ENCODE data around the gene CCSER1. TPM values are rescaled to one million over a fixed set of nuclear protein-coding genes. Genes with fewer than 3 reads are reported as not detected.

Gene CCSER1
- total RNA-seq, 2 experiments from 2014 or later: not detected

DNA sequence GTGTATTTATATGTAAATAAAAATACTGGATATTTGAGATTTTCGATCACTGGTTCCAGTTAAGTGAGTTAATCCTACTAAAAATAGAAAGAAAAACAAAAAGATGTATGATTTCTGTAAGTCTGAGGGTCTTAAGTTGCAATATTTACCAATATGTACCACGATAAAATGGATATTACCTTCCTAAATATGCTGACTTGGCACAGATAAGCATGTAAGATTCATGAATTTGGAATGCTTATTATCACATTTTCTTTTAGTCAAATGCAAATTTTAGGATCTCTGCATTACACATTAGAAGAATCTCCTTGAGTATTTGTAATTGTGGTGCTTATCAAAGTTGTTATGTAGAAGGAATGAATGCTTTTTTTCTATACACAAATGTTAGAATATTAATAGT lies 1158.3 kb downstream of the CCSER1 start:
- Histone ChIP-seq H3K79me2 (ENCODE audit: insufficient read depth, low read depth, low read length) (no peaks in the 10 kb centered on the region), H3K27ac (ENCODE audit: low read depth, low read length, poor library complexity, severe bottlenecking) (no peak overlapping the region), H3K36me3 (ENCODE audit: insufficient read depth, low read length) (no peaks in the 10 kb centered on the region), H3K4me2 (ENCODE audit: low read length) (no peak overlapping the region), H3K4me1 (ENCODE audit: insufficient read depth, low read length, poor library complexity, severe bottlenecking) (no peaks in the 10 kb centered on the region), H3K4me3 (ENCODE audit: low read depth, low read length, poor library complexity, severe bottlenecking) (no peak overlapping the region), H3K9me3 (ENCODE audit: low read length) (no peaks in the 10 kb centered on the region), H2AFZ (ENCODE audit: low read length) (no peak overlapping the region), H3K9me2 (ENCODE audit: insufficient read depth, low read length) (no peaks in the 10 kb centered on the region), H4K20me1 (ENCODE audit: insufficient read depth, low read length) (no peaks in the 10 kb centered on the region)
- BruUV-seq (replicated peaks): no TSS peak
- no peak for DNase-seq (ENCODE audit: low spot score)
- TF ChIP-seq, protein P1, sequence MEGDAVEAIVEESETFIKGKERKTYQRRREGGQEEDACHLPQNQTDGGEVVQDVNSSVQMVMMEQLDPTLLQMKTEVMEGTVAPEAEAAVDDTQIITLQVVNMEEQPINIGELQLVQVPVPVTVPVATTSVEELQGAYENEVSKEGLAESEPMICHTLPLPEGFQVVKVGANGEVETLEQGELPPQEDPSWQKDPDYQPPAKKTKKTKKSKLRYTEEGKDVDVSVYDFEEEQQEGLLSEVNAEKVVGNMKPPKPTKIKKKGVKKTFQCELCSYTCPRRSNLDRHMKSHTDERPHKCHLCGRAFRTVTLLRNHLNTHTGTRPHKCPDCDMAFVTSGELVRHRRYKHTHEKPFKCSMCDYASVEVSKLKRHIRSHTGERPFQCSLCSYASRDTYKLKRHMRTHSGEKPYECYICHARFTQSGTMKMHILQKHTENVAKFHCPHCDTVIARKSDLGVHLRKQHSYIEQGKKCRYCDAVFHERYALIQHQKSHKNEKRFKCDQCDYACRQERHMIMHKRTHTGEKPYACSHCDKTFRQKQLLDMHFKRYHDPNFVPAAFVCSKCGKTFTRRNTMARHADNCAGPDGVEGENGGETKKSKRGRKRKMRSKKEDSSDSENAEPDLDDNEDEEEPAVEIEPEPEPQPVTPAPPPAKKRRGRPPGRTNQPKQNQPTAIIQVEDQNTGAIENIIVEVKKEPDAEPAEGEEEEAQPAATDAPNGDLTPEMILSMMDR (conservative IDR thresholded peaks at IDR 0.05; ENCODE audit: low read length): no peak
- no peak for TF ChIP-seq EZH2phosphoT487 (IDR thresholded peaks at IDR 0.05; ENCODE audit: borderline replicate concordance, low read depth, low read length)
- CTCF ChIA-PET (ENCODE audit: unreplicated experiment): no interaction called here
- intact Hi-C loops (cut with micrococcal nuclease; ENCODE audit: unreplicated experiment): no loop called here
- POLR2A ChIA-PET: no interaction called here

GRCh38 chr4:91288702-91289311 lies 1161.6 kb downstream of the CCSER1 start:
- ChIA-PET CTCF (ENCODE audit: unreplicated experiment) (no interaction called here), POLR2A (no interaction called here)
- Histone ChIP-seq H3K4me3 (ENCODE audit: low read depth, low read length, poor library complexity, severe bottlenecking) (no peak overlapping the region), H3K4me1 (ENCODE audit: insufficient read depth, low read length, poor library complexity, severe bottlenecking) (no peaks in the 10 kb centered on the region), H3K4me2 (ENCODE audit: low read length) (no peak overlapping the region), H3K79me2 (ENCODE audit: insufficient read depth, low read depth, low read length) (no peaks in the 10 kb centered on the region), H2AFZ (ENCODE audit: low read length) (no peak overlapping the region), H3K27ac (ENCODE audit: low read depth, low read length, poor library complexity, severe bottlenecking) (no peak overlapping the region), H3K9me2 (ENCODE audit: insufficient read depth, low read length) (no peaks in the 10 kb centered on the region), H4K20me1 (ENCODE audit: insufficient read depth, low read length) (no peaks in the 10 kb centered on the region), H3K9me3 (ENCODE audit: low read length) (no peaks in the 10 kb centered on the region), H3K36me3 (ENCODE audit: insufficient read depth, low read length) (no peaks in the 10 kb centered on the region)
- intact Hi-C loops (cut with micrococcal nuclease; ENCODE audit: unreplicated experiment): no loop called here
- BruUV-seq (replicated peaks): no TSS peak
- TF ChIP-seq EZH2phosphoT487 (IDR thresholded peaks at IDR 0.05; ENCODE audit: borderline replicate concordance, low read depth, low read length): no peak
- no peak for DNase-seq (ENCODE audit: low spot score)

DNA sequence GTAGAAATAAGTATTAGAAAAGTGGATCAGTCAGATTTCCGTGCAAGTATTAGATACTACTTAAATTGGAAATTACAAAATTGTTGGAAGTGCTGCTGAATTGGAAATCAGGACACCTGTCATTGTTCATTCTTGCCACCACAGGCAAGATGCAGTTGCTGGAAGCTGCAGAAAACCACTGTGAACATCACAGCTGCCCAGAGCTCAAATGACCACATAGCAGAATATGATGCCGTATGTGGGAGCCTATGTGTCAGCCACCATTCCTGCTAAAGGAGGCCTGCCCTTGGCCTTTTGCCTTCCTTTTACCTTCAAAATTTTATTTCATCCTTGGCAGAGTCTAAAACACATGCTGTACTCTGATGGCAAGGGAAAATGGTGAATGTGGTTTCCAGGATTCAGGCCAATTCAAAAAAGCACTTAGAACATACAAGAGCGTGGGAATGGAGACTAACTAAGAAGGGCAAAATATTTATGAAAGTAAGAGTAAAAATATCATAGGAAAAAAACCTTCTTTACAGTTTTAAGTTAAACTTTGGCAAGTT lies 1171.0 kb downstream of the CCSER1 start:
- Histone ChIP-seq H3K79me2 (ENCODE audit: insufficient read depth, low read depth, low read length) (no peaks in the 10 kb centered on the region), H3K4me1 (ENCODE audit: insufficient read depth, low read length, poor library complexity, severe bottlenecking) (no peaks in the 10 kb centered on the region), H3K4me2 (ENCODE audit: low read length) (no peak overlapping the region), H4K20me1 (ENCODE audit: insufficient read depth, low read length) (no peaks in the 10 kb centered on the region), H2AFZ (ENCODE audit: low read length) (no peak overlapping the region), H3K9me3 (ENCODE audit: low read length) (no peaks in the 10 kb centered on the region), H3K27ac (ENCODE audit: low read depth, low read length, poor library complexity, severe bottlenecking) (no peak overlapping the region), H3K9me2 (ENCODE audit: insufficient read depth, low read length) (no peaks in the 10 kb centered on the region), H3K4me3 (ENCODE audit: low read depth, low read length, poor library complexity, severe bottlenecking) (no peak overlapping the region), H3K36me3 (ENCODE audit: insufficient read depth, low read length) (no peaks in the 10 kb centered on the region)
- intact Hi-C loops (cut with micrococcal nuclease; ENCODE audit: unreplicated experiment): no loop called here
- ChIA-PET POLR2A (no interaction called here), CTCF (ENCODE audit: unreplicated experiment) (no interaction called here)
- BruUV-seq (replicated peaks): no TSS peak
- DNase-seq (ENCODE audit: low spot score): no peak
- TF ChIP-seq, protein P1 (conservative IDR thresholded peaks at IDR 0.05; ENCODE audit: low read length): no peak
- no peak for TF ChIP-seq EZH2phosphoT487 (IDR thresholded peaks at IDR 0.05; ENCODE audit: borderline replicate concordance, low read depth, low read length)
